Stimulated activated CD8-positive, alpha-beta memory T cell treated with anti-CD3 and anti-CD28 coated beads, Interleukin-7, amount 100 ng/mL, for 24 hours (primary cell): Measurements from ENCODE around the gene FAM184A.
"Not testable (repeated sequence)": the region's sequence is repeated elsewhere in the genome, so short reads cannot be mapped to it uniquely, and the experiment has no call there.

Experiments used
- DNase-seq: peaks from one replicate; pipeline ENCODE4 v3.0.0-alpha.2; 2020; ENCODE audit warnings: low read depth

FAM184A gene

GRCh38 chr6:119020597-119021561 is 57.6 kb downstream of the FAM184A start:
- no peak for DNase-seq

- DNase-seq, result not testable (repeated sequence)
These were observed 63.3 kb downstream of the FAM184A start for GRCh38 chr6:119015165-119015564.

GRCh38 chr6:119012521-119012920 is 65.9 kb downstream of the FAM184A start:
- no peak for DNase-seq

- DNase-seq, result not testable (repeated sequence)
These were observed 69.2 kb downstream of the FAM184A start for GRCh38 chr6:119009266-119009665.

GRCh38 chr6:119006974-119007373 is 71.5 kb downstream of the FAM184A start:
- no peak for DNase-seq

- DNase-seq, result no peak
These were observed 76.4 kb downstream of the FAM184A start for GRCh38 chr6:119002069-119002468.

GRCh38 chr6:118999494-119000040 is 78.9 kb downstream of the FAM184A start:
- no peak for DNase-seq

- not testable (repeated sequence) for DNase-seq
These were observed 81.0 kb downstream of the FAM184A start for GRCh38 chr6:118997426-118997825.

GRCh38 chr6:118996289-118996820 is 82.1 kb downstream of the FAM184A start:
- DNase-seq, result no peak

- no peak for DNase-seq
These were observed 84.6 kb downstream of the FAM184A start for GRCh38 chr6:118993803-118994251.

- DNase-seq, result no peak
These were observed 85.1 kb downstream of the FAM184A start for GRCh38 chr6:118993358-118993757.

GRCh38 chr6:118992186-118992795 is 86.2 kb downstream of the FAM184A start:
- DNase-seq, result no peak

- DNase-seq, result no peak
These were observed 92.2 kb downstream of the FAM184A start for GRCh38 chr6:118986312-118986711.

- DNase-seq, result no peak
These were observed 93.2 kb downstream of the FAM184A start for GRCh38 chr6:118985123-118985830.

- no peak for DNase-seq
These were observed 94.1 kb downstream of the FAM184A start for GRCh38 chr6:118984342-118984741.

- no peak for DNase-seq
These were observed 95.9 kb downstream of the FAM184A start for GRCh38 chr6:118982575-118982911.

- no peak for DNase-seq
These were observed 96.4 kb downstream of the FAM184A start for GRCh38 chr6:118981884-118982574.

- DNase-seq, result no peak
These were observed 98.4 kb downstream of the FAM184A start for GRCh38 chr6:118980063-118980462.

GRCh38 chr6:118974790-118975189 is 103.7 kb downstream of the FAM184A start:
- no peak for DNase-seq

- DNase-seq, result no peak
These were observed 106.8 kb downstream of the FAM184A start for GRCh38 chr6:118971682-118972081.

- DNase-seq, result no peak
These were observed 107.6 kb downstream of the FAM184A start for GRCh38 chr6:118970866-118971265.
